IPS-11a (cell line): ENCODE measurements around the gene PDE1C.
"Not testable (repeated sequence)": the region's sequence is repeated elsewhere in the genome, so short reads cannot be mapped to it uniquely, and the experiment has no call there.

Source experiments
- H3K4me3 ChIP-seq: one replicate; pipeline ENCODE4 v1.5.1; 2013; ENCODE audit warnings: low read depth, low read length, control low read depth

Gene PDE1C

GRCh38 chr7:32070406-32071360 lies at the start of gene PDE1C:
Gene PDE1C (minus strand): TSS chr7:32070407.
- peak within 1 kb of the TSS; percentile 57 for H3K4me3 ChIP-seq

DNA sequence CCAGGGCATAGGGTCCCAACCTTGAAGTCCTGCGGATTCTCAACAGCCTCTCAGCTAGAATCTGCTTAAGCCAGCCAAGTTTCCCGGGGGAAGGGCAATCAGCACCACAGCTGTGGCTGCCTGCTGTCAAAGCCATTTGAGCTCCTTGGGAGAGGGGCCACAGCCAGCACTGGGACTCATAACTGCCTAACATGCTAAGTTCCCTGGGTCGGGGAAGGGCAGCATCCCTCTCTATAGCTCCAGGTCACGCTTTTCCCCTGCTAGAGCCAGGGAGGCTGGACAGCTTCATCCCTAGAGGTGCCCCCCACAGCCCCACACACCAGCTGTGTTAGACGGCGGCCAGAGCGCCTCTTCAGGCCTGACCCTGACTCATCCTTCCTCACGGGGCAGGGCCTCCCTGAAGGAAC lies 49.6 kb upstream of the PDE1C start:
- no peak overlapping the region for H3K4me3 ChIP-seq

- no peak overlapping the region for H3K4me3 ChIP-seq
Observed at GRCh38 chr7:32117837-32118236, 47.6 kb upstream of the PDE1C start.

GRCh38 chr7:32116436-32116835 lies 46.2 kb upstream of the PDE1C start:
- no peak overlapping the region for H3K4me3 ChIP-seq

- H3K4me3 ChIP-seq = no peak overlapping the region
Observed at GRCh38 chr7:32115831-32116230, 45.6 kb upstream of the PDE1C start.

GRCh38 chr7:32108651-32109050 lies 38.4 kb upstream of the PDE1C start:
- no peak overlapping the region for H3K4me3 ChIP-seq

GRCh38 chr7:32104766-32105165 lies 34.6 kb upstream of the PDE1C start:
- H3K4me3 ChIP-seq = no peak overlapping the region

DNA sequence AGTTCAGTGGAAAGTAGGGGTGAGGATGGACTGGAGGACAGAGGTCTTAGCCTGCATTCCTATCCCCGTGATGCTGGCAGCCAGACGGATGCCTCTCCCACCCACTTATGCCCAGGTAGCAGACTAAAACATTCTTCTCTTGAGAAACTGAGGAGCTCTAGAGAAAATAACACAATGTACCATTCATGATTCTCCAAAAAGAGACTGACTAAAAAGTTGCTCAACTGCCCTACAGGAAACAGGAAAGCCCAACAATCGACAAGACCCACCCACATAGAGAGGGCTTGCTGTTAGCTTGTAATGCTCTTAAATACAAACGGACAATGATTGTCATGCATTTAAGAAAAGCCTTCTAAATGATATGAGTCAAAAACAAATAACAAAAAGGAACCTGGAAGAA lies 33.2 kb upstream of the PDE1C start:
- no peak overlapping the region for H3K4me3 ChIP-seq

- H3K4me3 ChIP-seq = no peak overlapping the region
Observed at GRCh38 chr7:32102432-32102873, 32.2 kb upstream of the PDE1C start.

- H3K4me3 ChIP-seq = no peak overlapping the region
Observed at GRCh38 chr7:32100407-32100907, 30.2 kb upstream of the PDE1C start.

DNA sequence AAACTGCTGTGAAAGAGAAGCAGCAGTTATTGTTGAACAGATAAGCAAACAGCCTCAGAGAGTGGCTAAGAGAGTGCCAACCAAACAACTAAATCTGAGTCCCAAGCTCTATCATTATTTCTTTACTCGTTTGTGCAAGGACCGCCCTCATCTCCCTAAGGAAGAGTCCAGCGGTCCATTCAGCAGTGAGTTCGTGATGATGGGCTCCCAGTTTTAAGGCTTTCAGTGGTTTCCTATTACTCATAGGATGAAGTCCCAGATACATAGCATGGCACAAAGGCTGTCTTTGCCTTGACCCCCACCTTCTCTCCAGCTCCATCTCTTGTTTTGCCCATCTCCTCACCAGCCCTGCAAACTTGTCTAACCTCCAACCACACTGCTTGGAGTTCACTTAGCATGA lies 24.3 kb upstream of the PDE1C start:
- H3K4me3 ChIP-seq = no peak overlapping the region

- H3K4me3 ChIP-seq = no peak overlapping the region
Observed at GRCh38 chr7:32093415-32094408, 23.5 kb upstream of the PDE1C start.

GRCh38 chr7:32092346-32092745 lies 22.1 kb upstream of the PDE1C start:
- no peak overlapping the region for H3K4me3 ChIP-seq

- no peak overlapping the region for H3K4me3 ChIP-seq
Observed at GRCh38 chr7:32091608-32092210, 21.5 kb upstream of the PDE1C start.

GRCh38 chr7:32089678-32090077 lies 19.5 kb upstream of the PDE1C start:
- no peak overlapping the region for H3K4me3 ChIP-seq

GRCh38 chr7:32089256-32089655 lies 19.0 kb upstream of the PDE1C start:
- no peak overlapping the region for H3K4me3 ChIP-seq

- H3K4me3 ChIP-seq = no peak overlapping the region
Observed at GRCh38 chr7:32088451-32088881, 18.3 kb upstream of the PDE1C start.

DNA sequence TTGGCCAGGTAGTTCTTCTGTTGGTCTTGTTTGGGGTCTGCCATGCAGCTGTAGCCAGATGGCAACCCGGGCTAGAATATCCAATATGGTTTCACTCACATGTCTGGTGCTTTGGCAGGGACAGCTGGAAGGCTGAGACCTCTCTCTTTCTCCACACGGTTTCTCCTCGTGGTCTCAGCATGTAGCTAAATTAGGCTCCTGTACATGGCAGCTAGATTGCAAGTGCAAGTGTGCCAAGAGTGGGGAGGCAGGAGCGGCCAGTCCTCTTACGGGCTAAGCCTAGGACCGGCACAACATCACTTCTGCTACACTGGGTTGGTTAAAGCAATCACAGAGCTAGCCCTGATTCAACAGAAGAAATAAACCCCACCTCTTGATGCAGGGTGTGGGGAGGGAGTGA lies 9.3 kb upstream of the PDE1C start:
- H3K4me3 ChIP-seq = no peak overlapping the region

GRCh38 chr7:32078824-32079223 lies 8.6 kb upstream of the PDE1C start:
- H3K4me3 ChIP-seq = no peak overlapping the region

GRCh38 chr7:32077806-32078205 lies 7.6 kb upstream of the PDE1C start:
- no peak overlapping the region for H3K4me3 ChIP-seq

- H3K4me3 ChIP-seq = not testable (repeated sequence)
Observed at GRCh38 chr7:32076802-32077201, 6.6 kb upstream of the PDE1C start.
